Dendritic cell treated with granulocyte-macrophage colony-stimulating factor and Interleukin-4, amounts not matched to agents 40 ng/mL and 50 ng/mL, for 4 days (primary cell): ENCODE data around the gene CFC1.
"Not testable (repeated sequence)": the region's sequence is repeated elsewhere in the genome, so short reads cannot be mapped to it uniquely, and the experiment has no call there.

Experiments
- H3K27ac Mint-ChIP-seq: one replicate; pipeline ENCODE4 v1.8.0; 2022; ENCODE audit warnings: mild to moderate bottlenecking, mixed read lengths
- H3K27me3 Mint-ChIP-seq: one replicate; pipeline ENCODE4 v1.8.0; 2022; ENCODE audit warnings: mild to moderate bottlenecking, mixed read lengths
- H3K36me3 Mint-ChIP-seq: one replicate; pipeline ENCODE4 v1.8.0; 2022; ENCODE audit warnings: low read depth, mixed read lengths
- H3K4me1 Mint-ChIP-seq: one replicate; pipeline ENCODE4 v1.8.0; 2022; ENCODE audit warnings: low read depth, mixed read lengths
- H3K4me3 Mint-ChIP-seq: one replicate; pipeline ENCODE4 v1.8.0; 2022; ENCODE audit warnings: mild to moderate bottlenecking, moderate library complexity, mixed read lengths
- H3K9me3 Mint-ChIP-seq: one replicate; pipeline ENCODE4 v1.8.0; 2022; ENCODE audit warnings: mixed read lengths
- intact Hi-C: fragments of 100-400 bp; cut with micrococcal nuclease; formaldehyde crosslinking; loops from one replicate; pipeline ENCODE4 v1.15.0; 2022

Gene CFC1

GRCh38 chr2:130556441-130556840 is 42.9 kb downstream of the CFC1 start:
- H3K9me3 Mint-ChIP-seq, H3K36me3 Mint-ChIP-seq, H3K4me1 Mint-ChIP-seq, intact Hi-C loops, H3K27ac Mint-ChIP-seq, H3K4me3 Mint-ChIP-seq, H3K27me3 Mint-ChIP-seq: not testable (repeated sequence)

- H3K9me3 Mint-ChIP-seq, H3K4me3 Mint-ChIP-seq, H3K27ac Mint-ChIP-seq, H3K4me1 Mint-ChIP-seq, H3K36me3 Mint-ChIP-seq, H3K27me3 Mint-ChIP-seq, intact Hi-C loops: not testable (repeated sequence)
These were observed 45.2 kb downstream of the CFC1 start for GRCh38 chr2:130554178-130554577.

- H3K36me3 Mint-ChIP-seq, H3K4me1 Mint-ChIP-seq, H3K27ac Mint-ChIP-seq, intact Hi-C loops, H3K9me3 Mint-ChIP-seq, H3K27me3 Mint-ChIP-seq, H3K4me3 Mint-ChIP-seq: not testable (repeated sequence)
These were observed 49.9 kb downstream of the CFC1 start for GRCh38 chr2:130549475-130549874.

- intact Hi-C loops, H3K4me1 Mint-ChIP-seq, H3K27ac Mint-ChIP-seq, H3K9me3 Mint-ChIP-seq, H3K27me3 Mint-ChIP-seq, H3K36me3 Mint-ChIP-seq, H3K4me3 Mint-ChIP-seq: not testable (repeated sequence)
These were observed 51.0 kb downstream of the CFC1 start for GRCh38 chr2:130548418-130548817.

- H3K36me3 Mint-ChIP-seq, intact Hi-C loops, H3K4me1 Mint-ChIP-seq, H3K27ac Mint-ChIP-seq, H3K27me3 Mint-ChIP-seq, H3K9me3 Mint-ChIP-seq, H3K4me3 Mint-ChIP-seq: not testable (repeated sequence)
These were observed 54.4 kb downstream of the CFC1 start for GRCh38 chr2:130544978-130545377.

GRCh38 chr2:130543785-130544528 is 55.4 kb downstream of the CFC1 start:
- H3K27me3 Mint-ChIP-seq, intact Hi-C loops, H3K9me3 Mint-ChIP-seq, H3K4me3 Mint-ChIP-seq, H3K27ac Mint-ChIP-seq, H3K36me3 Mint-ChIP-seq, H3K4me1 Mint-ChIP-seq: not testable (repeated sequence)

GRCh38 chr2:130542789-130543188 is 56.6 kb downstream of the CFC1 start:
- H3K9me3 Mint-ChIP-seq, H3K27ac Mint-ChIP-seq, H3K4me1 Mint-ChIP-seq, H3K4me3 Mint-ChIP-seq, intact Hi-C loops, H3K36me3 Mint-ChIP-seq, H3K27me3 Mint-ChIP-seq: not testable (repeated sequence)
